Activated CD8-positive, alpha-beta T cell treated with anti-CD3 and anti-CD28 coated beads for 36 hours (primary cell): Measurements from ENCODE around the gene HOXD4. TPM values are rescaled to one million over a fixed set of nuclear protein-coding genes. Genes with fewer than 3 reads are reported as not detected.

Experiments used
- ATAC-seq: fragments of 200-7000 bp; cut with Tn5 transposase; one replicate; pipeline ENCODE4 v1.10.0; 2021; ENCODE audit warnings: mild to moderate bottlenecking, moderate library complexity
- CTCF ChIA-PET: fragments of 350-600 bp; sonication (Branson Sonifier 250); formaldehyde crosslinking; loops from one replicate; lab custom pipeline; 2021; ENCODE audit warnings: antibody characterized with exemption; lab: Charles Lee
- POLR2A ChIA-PET: fragments of 350-600 bp; sonication (Branson Sonifier 250); formaldehyde crosslinking; loops from one replicate; lab custom pipeline; 2021; ENCODE audit warnings: antibody characterized with exemption; lab: Charles Lee
- DNase-seq: peaks from one replicate; pipeline ENCODE4 v3.0.0-alpha.2; 2020
- H3K27ac Mint-ChIP-seq: one replicate; pipeline ENCODE4 v1.8.0; 2021; ENCODE audit warnings: mild to moderate bottlenecking, mixed read lengths
- H3K27me3 Mint-ChIP-seq: one replicate; pipeline ENCODE4 v1.8.0; 2021; ENCODE audit warnings: mixed read lengths
- H3K36me3 Mint-ChIP-seq: one replicate; pipeline ENCODE4 v1.8.0; 2021; ENCODE audit warnings: low read depth, mixed read lengths
- H3K4me1 Mint-ChIP-seq: one replicate; pipeline ENCODE4 v1.8.0; 2021; ENCODE audit warnings: low read depth, mixed read lengths
- H3K4me3 Mint-ChIP-seq: one replicate; pipeline ENCODE4 v1.8.0; 2021; ENCODE audit warnings: mild to moderate bottlenecking, moderate library complexity, mixed read lengths
- H3K9me3 Mint-ChIP-seq: one replicate; pipeline ENCODE4 v1.8.0; 2021; ENCODE audit warnings: mixed read lengths
- CTCF ChIP-seq: fragments of 200-600 bp; IDR thresholded peaks from one replicate; pipeline ENCODE4 v1.8.0; 2022; ENCODE audit warnings: antibody characterized with exemption, mild to moderate bottlenecking
- intact Hi-C: fragments of 100-400 bp; cut with micrococcal nuclease; formaldehyde crosslinking; loops from one replicate; pipeline ENCODE4 v1.10.0; 2022
- total RNA-seq, 2 experiments: library from RNA; stranded (reverse); gene quantifications; one replicate each; pipeline ENCODE4 v1.2.3, GENCODE V29; 2021

The HOXD4 gene
- total RNA-seq, 2 experiments from 2014 or later, result not detected

DNA sequence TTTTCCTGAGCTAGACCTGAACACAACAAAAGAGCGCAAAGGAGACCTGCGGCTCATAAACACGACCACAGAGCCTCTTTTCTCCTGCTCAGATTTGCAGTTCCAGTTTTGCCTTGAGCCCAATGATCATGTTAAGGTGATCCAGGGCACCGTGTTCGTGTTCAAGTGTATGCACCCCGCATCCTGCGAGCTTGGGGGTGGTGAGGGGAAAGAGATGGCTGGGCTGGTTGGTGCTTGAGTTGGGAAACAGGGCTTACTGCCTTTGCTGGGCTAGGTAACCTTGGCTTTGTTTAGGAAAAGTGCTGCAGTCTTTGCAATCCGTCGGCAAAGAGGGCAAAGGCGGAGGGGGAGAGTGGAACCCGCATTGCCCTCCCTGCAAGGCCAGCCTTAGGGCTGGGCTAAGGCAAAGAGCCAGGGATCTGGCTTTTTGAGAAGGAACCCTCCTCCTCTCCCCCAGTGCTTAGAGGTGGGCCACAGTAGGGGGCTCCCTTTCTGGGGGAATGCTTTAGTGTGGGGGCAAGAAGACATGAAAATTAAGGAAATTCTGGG lies 33.5 kb upstream of the HOXD4 start:
- TF ChIP-seq CTCF, result no peak
- peaks cover 6% of the 10 kb centered on the region for H3K9me3 Mint-ChIP-seq
- ChIA-PET CTCF (interaction anchor here (1.0 to 5.2 kb wide), 3 partner anchors 9 to 1031 kb away, joined by 3 to 28 read pairs (median 3); no protein-coding TSS in a partner anchor), POLR2A (no interaction called here)
- H3K4me3 Mint-ChIP-seq, result no peak overlapping the region
- DNase-seq (no peak), ATAC-seq (no peak)
- H3K27ac Mint-ChIP-seq, result no peak overlapping the region
- peaks cover 79% of the 10 kb centered on the region for H3K27me3 Mint-ChIP-seq
- no peaks in the 10 kb centered on the region for H3K36me3 Mint-ChIP-seq
- intact Hi-C loops, result no loop called here
- H3K4me1 Mint-ChIP-seq, result peaks cover 5% of the 10 kb centered on the region

- CTCF ChIA-PET, result interaction anchor here (1.0 kb wide), 1 partner anchor 8 kb away, joined by 3 read pairs; no protein-coding TSS in a partner anchor
- peaks cover 6% of the 10 kb centered on the region for H3K9me3 Mint-ChIP-seq
- no peak overlapping the region for H3K27ac Mint-ChIP-seq
- intact Hi-C loops, result no loop called here
- H3K27me3 Mint-ChIP-seq, result peaks cover 74% of the 10 kb centered on the region
- no peak for ATAC-seq
- H3K4me3 Mint-ChIP-seq, result no peak overlapping the region
- peaks cover 6% of the 10 kb centered on the region for H3K4me1 Mint-ChIP-seq
- DNase-seq, result peak; percentile 68
- H3K36me3 Mint-ChIP-seq, result no peaks in the 10 kb centered on the region
- peak; percentile 68 for TF ChIP-seq CTCF
- POLR2A ChIA-PET, result no interaction called here
These were observed 32.6 kb upstream of the HOXD4 start for GRCh38 chr2:176118601-176119339.

- intact Hi-C loops, result loop anchor here (5.0 kb wide), 2 partner anchors 33 to 42 kb away; no protein-coding TSS in a partner anchor
- Mint-ChIP-seq H3K4me1 (peaks cover 9% of the 10 kb centered on the region), H3K36me3 (no peaks in the 10 kb centered on the region), H3K9me3 (peaks cover 6% of the 10 kb centered on the region), H3K27me3 (peaks cover 78% of the 10 kb centered on the region), H3K4me3 (no peak overlapping the region), H3K27ac (no peak overlapping the region)
- POLR2A ChIA-PET, result no interaction called here
- TF ChIP-seq CTCF, result no peak
- CTCF ChIA-PET, result interaction anchor here (0.9 to 1.8 kb wide), 11 partner anchors 10 to 431 kb away, joined by 3 to 12 read pairs (median 4); no protein-coding TSS in a partner anchor
- DNase-seq (no peak), ATAC-seq (no peak)
These were observed 30.8 kb upstream of the HOXD4 start for GRCh38 chr2:176120364-176121189.

DNA sequence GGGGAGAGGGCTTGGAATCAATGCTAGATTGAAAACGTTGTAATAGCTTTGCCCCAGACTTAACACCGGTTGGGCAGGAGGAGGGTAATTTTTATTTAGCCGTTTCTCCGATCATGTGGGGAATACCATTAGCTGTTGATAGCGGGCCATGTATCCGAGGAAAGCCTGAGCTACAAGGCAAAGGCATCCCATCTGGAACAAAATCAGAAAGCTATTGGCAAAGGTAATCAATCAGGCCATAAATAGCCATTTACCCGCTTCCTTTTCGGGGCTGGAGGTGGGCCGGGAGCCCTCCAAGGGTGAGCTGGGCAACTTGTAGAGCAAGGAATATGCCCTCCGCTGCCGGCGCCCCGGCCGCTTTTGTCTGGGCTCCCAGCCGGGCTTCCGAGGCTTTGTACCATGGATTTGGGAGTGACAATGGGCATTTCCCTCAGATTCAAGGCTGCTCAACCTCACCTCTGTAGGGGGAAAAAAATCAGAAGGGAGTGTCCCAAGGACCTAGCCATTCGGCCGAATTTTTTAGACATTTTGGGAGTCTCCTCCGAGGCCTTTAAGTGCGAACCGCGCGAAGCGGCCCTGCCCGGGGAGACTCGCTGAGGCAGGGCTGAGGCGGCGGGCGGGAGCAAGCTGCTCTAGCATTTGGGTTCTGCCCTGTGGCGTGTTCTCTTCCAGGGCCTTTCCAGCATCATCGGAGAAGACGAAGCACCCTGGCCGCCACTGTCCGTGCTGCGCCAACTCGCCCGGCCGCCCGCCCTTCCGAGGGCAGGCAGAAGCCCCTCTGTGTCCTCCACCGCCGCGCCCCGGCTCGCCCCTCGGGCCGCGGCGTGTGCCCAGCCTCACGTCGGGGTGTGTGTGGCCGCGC lies 29.9 kb upstream of the HOXD4 start:
- H3K4me3 Mint-ChIP-seq, result no peak overlapping the region

More for the DNA sequence above, 29.9 kb upstream of the HOXD4 start:
- Mint-ChIP-seq H3K4me1 (peaks cover 9% of the 10 kb centered on the region), H3K9me3 (peaks cover 5% of the 10 kb centered on the region), H3K27ac (no peak overlapping the region), H3K27me3 (peaks cover 78% of the 10 kb centered on the region), H3K36me3 (no peaks in the 10 kb centered on the region)
- CTCF ChIA-PET, result interaction anchor here (0.9 to 1.8 kb wide), 9 partner anchors 10 to 333 kb away, joined by 3 to 12 read pairs (median 4); no protein-coding TSS in a partner anchor
- intact Hi-C loops, result loop anchor here (5.0 kb wide), 2 partner anchors 34 to 41 kb away; no protein-coding TSS in a partner anchor
- POLR2A ChIA-PET, result interaction anchor here (1.4 kb wide), 1 partner anchor 10 kb away, joined by 3 read pairs; no protein-coding TSS in a partner anchor
- ATAC-seq (no peak), DNase-seq (no peak)
- TF ChIP-seq CTCF, result no peak
